GM18868 (cell line): Measurements from ENCODE around the gene NNMT.

Experiments used
- ATAC-seq: cut with Tn5 transposase; IDR thresholded peaks from one replicate; pipeline ENCODE4 v1.9.1; 2021; ENCODE audit warnings: mild to moderate bottlenecking, moderate library complexity; ENCODE audit not compliant: unreplicated experiment

NNMT gene

GRCh38 chr11:114343493-114343892, 47.3 kb downstream of the NNMT start:
- ATAC-seq, result no peak

DNA sequence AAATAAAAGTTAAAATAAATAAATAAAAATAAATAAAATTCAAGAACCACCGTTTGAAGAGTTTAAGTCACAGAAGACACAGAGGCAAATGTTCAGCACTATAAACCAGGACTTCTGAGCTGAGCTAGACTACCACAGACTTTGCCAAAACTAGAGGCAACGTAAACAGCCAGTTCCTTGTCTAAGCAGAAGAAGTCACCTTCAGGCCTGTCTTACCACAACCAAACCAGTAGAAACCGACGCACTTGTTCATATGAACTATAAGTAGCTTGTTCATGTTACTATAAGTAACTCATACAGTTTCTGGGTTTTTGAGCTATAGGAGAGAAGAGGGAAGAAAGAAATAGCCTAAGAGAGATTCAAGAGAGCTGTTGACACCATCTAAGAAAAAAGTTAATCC, 48.3 kb downstream of the NNMT start:
- no peak for ATAC-seq

DNA sequence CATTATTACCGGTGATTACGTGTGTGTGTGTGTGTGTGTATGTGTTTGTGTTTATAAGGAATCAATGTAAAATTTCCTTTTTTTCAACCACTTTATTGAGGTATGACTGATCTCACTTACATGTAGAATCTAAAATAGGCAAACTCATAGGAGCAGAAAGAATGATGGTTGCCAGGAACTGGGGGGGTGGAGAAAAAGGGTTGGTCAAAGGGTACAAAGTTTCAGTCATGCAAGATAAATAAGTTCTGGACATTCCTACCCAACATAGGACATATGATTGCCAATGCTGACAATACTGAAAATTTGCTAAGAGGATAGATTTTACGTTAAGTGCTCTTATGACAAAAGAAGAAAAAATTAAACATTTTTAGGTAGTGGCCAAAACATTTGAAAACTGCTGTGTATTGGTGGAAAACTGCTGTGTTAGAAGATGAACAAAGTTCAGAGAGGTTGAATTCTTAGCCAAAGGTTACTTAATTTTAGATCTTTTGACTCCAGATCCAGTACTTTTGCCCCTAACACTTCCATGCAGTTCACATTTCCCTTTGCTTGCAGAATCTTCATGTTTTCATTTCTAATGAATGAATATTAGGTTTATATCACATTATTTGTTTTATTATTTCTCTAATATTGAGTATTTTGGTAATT, 49.5 kb downstream of the NNMT start:
- ATAC-seq, result no peak

- no peak for ATAC-seq
Measured at GRCh38 chr11:114346709-114347141, 50.5 kb downstream of the NNMT start.

DNA sequence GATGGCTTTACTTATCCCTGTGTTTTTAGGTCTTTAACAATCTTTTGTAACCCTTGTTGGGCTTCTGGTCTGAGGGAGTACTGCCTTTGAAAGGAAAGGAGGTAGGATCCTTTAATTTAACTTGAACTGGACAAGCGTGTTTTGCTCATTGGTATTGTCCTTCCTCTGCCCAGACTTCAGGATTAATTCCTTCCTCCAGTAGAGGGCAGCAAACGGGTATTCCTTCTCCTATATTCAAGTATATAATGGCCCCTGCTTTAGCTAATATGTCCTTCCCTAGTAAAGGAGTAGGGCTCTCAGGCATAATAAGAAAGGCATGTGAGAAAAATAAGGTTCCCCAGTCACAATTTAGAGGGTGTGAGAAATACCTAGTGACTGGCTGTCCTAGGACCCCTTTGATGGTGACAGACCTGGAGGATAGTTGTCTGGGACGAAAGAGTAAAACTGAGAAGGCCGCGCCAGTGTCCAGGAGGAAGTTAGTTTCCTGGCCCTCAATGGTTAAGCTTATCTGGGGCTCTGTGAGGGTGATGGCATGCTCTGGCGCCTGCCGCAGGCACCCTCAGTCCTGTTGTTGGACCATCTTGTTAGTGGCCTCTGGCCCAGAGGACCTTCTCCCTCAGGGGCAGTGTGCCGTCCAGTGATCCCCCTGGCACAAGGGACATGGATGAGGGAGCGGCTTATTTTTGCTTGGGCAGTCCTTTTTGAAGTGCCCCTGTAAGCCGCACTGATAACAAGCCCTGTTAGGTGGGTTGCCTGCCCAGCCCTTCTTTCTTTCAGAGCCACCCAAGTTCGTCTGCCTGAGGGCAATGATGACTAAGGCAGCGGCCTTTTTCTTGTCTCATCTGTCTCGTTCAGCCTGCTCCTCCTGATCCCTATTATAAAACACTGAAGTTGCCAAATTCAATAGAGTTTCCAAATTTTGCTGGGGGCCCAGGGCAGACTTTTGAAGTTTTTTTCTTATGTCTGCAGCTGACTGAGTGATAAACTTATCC, 52.3 kb downstream of the NNMT start:
- ATAC-seq, result no peak

DNA sequence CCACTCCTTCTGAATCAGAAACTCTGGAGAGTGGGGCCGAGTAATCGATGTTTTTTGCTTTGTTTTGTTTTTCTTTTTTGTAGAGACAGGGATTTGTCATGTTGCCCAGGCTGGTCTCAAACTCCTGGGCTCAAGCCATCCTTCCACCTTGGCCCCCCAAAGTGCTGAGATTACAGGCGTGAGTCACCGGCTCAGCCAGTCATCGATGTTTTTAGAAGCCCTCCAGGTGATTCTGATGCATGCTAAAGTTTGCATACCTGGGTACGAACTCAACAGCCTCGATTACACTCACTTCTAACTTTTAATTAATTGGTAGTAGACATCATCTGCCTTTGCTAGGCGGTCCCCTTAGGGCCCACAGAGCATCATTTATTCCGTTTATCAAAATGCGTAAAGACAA, 53.8 kb downstream of the NNMT start:
- ATAC-seq, result no peak

DNA sequence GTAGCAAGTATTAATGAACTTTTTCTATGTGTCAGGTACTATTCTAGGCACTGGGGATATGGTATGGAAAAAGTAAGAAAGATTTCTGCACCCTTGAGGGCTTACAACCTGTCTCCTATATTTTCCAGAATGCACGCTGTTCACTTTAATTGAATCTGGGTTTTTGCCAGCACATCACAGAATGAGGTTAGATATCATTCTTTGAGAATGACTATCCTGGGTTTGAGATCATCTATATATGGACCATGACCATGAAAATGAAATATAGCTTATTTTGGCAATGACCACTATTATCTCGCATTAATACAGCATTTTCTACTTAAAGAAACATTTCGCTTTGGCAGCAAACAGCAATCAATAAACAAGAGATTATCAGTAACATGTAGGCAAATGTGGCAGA, 57.2 kb downstream of the NNMT start:
- ATAC-seq, result no peak

DNA sequence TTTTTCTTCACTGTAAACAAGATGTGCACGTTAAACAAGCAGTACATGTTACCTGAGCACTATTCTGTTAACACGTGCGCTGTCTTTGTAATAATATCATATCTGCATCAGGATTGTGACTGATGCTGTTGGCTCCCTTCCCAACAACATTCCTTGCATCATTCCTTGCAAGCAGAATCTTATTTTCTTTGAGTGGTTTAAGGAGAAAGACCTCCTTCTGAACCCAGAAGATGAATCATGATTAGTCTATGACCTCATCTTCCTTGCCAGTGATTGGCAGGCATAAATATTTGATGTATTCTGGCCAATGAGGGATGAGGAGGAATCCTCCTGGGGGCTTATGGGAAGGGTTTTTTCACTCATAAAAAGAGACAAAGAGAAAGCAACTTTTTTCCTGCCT, 57.9 kb downstream of the NNMT start:
- no peak for ATAC-seq

- no peak for ATAC-seq
Measured at GRCh38 chr11:114358716-114359115, 62.5 kb downstream of the NNMT start.

- ATAC-seq, result no peak
Measured at GRCh38 chr11:114359342-114359741, 63.1 kb downstream of the NNMT start.

- no peak for ATAC-seq
Measured at GRCh38 chr11:114362326-114362725, 66.1 kb downstream of the NNMT start.

GRCh38 chr11:114362958-114363357, 66.8 kb downstream of the NNMT start:
- no peak for ATAC-seq
